Trophoblast cell (in vitro differentiated cells and primary cell): ENCODE results near the gene BSN.
"Not testable (repeated sequence)": the region's sequence is repeated elsewhere in the genome, so short reads cannot be mapped to it uniquely, and the experiment has no call there.

ENCODE experiments used
- DNase-seq, 2 donors: peaks; one replicate each; pipeline ENCODE4 v3.0.0-alpha.2; 2016
- H2AFZ ChIP-seq: 2 replicates; pipeline ENCODE4 v1.6.1; 2013; ENCODE audit warnings: low read length, moderate library complexity, mild to moderate bottlenecking; ENCODE audit not compliant: insufficient read depth, poor library complexity
- H2AK5ac ChIP-seq: 2 replicates; pipeline ENCODE4 v1.6.1; 2013; ENCODE audit warnings: mild to moderate bottlenecking, low read length
- H2BK120ac ChIP-seq: 2 replicates; pipeline ENCODE4 v1.6.1; 2013; ENCODE audit warnings: low read length, mild to moderate bottlenecking, moderate library complexity; ENCODE audit not compliant: insufficient read depth, poor library complexity
- H2BK12ac ChIP-seq: 2 replicates; pipeline ENCODE4 v1.6.1; 2013; ENCODE audit warnings: mild to moderate bottlenecking, low read length, moderate library complexity
- H2BK5ac ChIP-seq: 2 replicates; pipeline ENCODE4 v1.6.1; 2013; ENCODE audit warnings: low read length, low read depth, moderate library complexity, mild to moderate bottlenecking; ENCODE audit not compliant: poor library complexity
- H3K14ac ChIP-seq: 2 replicates; pipeline ENCODE4 v1.6.1; 2013; ENCODE audit warnings: mild to moderate bottlenecking, low read length
- H3K18ac ChIP-seq: 2 replicates; pipeline ENCODE4 v1.6.1; 2013; ENCODE audit warnings: mild to moderate bottlenecking, low read length
- H3K23ac ChIP-seq: 2 replicates; pipeline ENCODE4 v1.6.1; 2013; ENCODE audit warnings: low read length
- H3K27ac ChIP-seq: 2 replicates; pipeline ENCODE4 v1.5.1; 2013; ENCODE audit warnings: low read depth, mild to moderate bottlenecking, inconsistent platforms, low read length, moderate library complexity
- H3K27me3 ChIP-seq: 2 replicates; pipeline ENCODE4 v1.6.1; 2013; ENCODE audit warnings: inconsistent platforms, mild to moderate bottlenecking, low read length, moderate library complexity; ENCODE audit not compliant: insufficient read depth
- H3K36me3 ChIP-seq, 2 experiments: 1 replicate in 1 of 2; 2 replicates in 1 of 2; pipeline ENCODE4 v1.6.1; 2013; ENCODE audit warnings: low read length in 2 of 2, mild to moderate bottlenecking in 2 of 2, moderate library complexity in 1 of 2; ENCODE audit not compliant: insufficient read depth in 2 of 2, control insufficient read depth in 1 of 2
- H3K4ac ChIP-seq: 2 replicates; pipeline ENCODE4 v1.6.1; 2013; ENCODE audit warnings: low read depth, mild to moderate bottlenecking, low read length, moderate library complexity
- H3K4me1 ChIP-seq, 2 experiments: 1 replicate in 1 of 2; 2 replicates in 1 of 2; pipeline ENCODE4 v1.6.1; 2013; ENCODE audit warnings: low read length in 2 of 2, mild to moderate bottlenecking in 2 of 2, moderate library complexity in 1 of 2; ENCODE audit not compliant: insufficient read depth in 2 of 2, control insufficient read depth in 1 of 2
- H3K4me2 ChIP-seq: 2 replicates; pipeline ENCODE4 v1.6.1; 2013; ENCODE audit warnings: inconsistent platforms, mild to moderate bottlenecking, low read length, moderate library complexity
- H3K4me3 ChIP-seq: 2 replicates; pipeline ENCODE4 v1.5.1; 2013; ENCODE audit warnings: mild to moderate bottlenecking, low read depth, low read length, inconsistent platforms
- H3K79me1 ChIP-seq: one replicate; pipeline ENCODE4 v1.6.1; 2013; ENCODE audit warnings: low read length
- H3K79me2 ChIP-seq: 2 replicates; pipeline ENCODE4 v1.6.1; 2013; ENCODE audit warnings: low read length, mild to moderate bottlenecking; ENCODE audit not compliant: control insufficient read depth, insufficient read depth, poor library complexity
- H3K9ac ChIP-seq: 2 replicates; pipeline ENCODE4 v1.6.1; 2013; ENCODE audit warnings: mild to moderate bottlenecking, low read length
- H3K9me3 ChIP-seq: 2 replicates; pipeline ENCODE4 v1.6.1; 2013; ENCODE audit warnings: low read depth, mild to moderate bottlenecking, control low read depth, inconsistent platforms, low read length; ENCODE audit not compliant: insufficient read depth
- H4K12ac ChIP-seq: 2 replicates; pipeline ENCODE4 v1.6.1; 2013; ENCODE audit warnings: low read depth, mild to moderate bottlenecking, low read length, moderate library complexity
- H4K8ac ChIP-seq: 2 replicates; pipeline ENCODE4 v1.6.1; 2013; ENCODE audit warnings: low read depth, mild to moderate bottlenecking, low read length, moderate library complexity
- H4K91ac ChIP-seq: one replicate; pipeline ENCODE4 v1.6.1; 2013; ENCODE audit warnings: low read depth, mild to moderate bottlenecking, low read length, moderate library complexity
- WGBS: extraction: QIAGEN DNeasy Blood & Tissue Kit; methylation state at CpG from one replicate; pipeline ENCODE4 v1.1.7; 2013; ENCODE audit warnings: missing lambda C conversion rate; ENCODE audit not compliant: insufficient read length, insufficient coverage; ENCODE audit errors: extremely low coverage; 5-methylcytosine and 5-hydroxymethylcytosine counted together

BSN gene

GRCh38 chr3:49685846-49686245, 131.6 kb downstream of the BSN start:
- not testable (repeated sequence) for H2BK120ac ChIP-seq, H3K4me3 ChIP-seq, H3K9ac ChIP-seq, H3K4ac ChIP-seq, H3K27ac ChIP-seq, H3K18ac ChIP-seq, H3K79me1 ChIP-seq, H3K23ac ChIP-seq, H2AFZ ChIP-seq, H4K8ac ChIP-seq, H3K9me3 ChIP-seq, H3K79me2 ChIP-seq, H4K91ac ChIP-seq, H2AK5ac ChIP-seq, H2BK5ac ChIP-seq, H3K27me3 ChIP-seq, H2BK12ac ChIP-seq, H3K14ac ChIP-seq, H4K12ac ChIP-seq
- DNase-seq = peak in 1 of 2 donors; percentile 23
- Histone ChIP-seq H3K4me2 (peak overlapping the region; percentile 91), H3K36me3 (peaks cover 35 to 36% of the 10 kb centered on the region in 2 experiments), H3K4me1 (peaks cover 3 to 18% of the 10 kb centered on the region in 2 experiments)
- WGBS = no CpG with 5 or more reads among the region's 36 CpGs

- H4K8ac ChIP-seq = peak overlapping the region; percentile 58
- H4K12ac ChIP-seq, H2AK5ac ChIP-seq, H3K18ac ChIP-seq, H2BK5ac ChIP-seq, H3K27me3 ChIP-seq, H4K91ac ChIP-seq, H3K79me1 ChIP-seq, H3K27ac ChIP-seq, H3K9me3 ChIP-seq, H3K79me2 ChIP-seq, H2AFZ ChIP-seq, H2BK12ac ChIP-seq, H3K14ac ChIP-seq, H2BK120ac ChIP-seq, H3K4ac ChIP-seq, H3K23ac ChIP-seq: not testable (repeated sequence)
- peaks cover 30 to 31% of the 10 kb centered on the region in 2 experiments for H3K36me3 ChIP-seq
- WGBS = no CpG with 5 or more reads among the region's 29 CpGs
- H3K9ac ChIP-seq = peak overlapping the region; percentile 85
- peaks cover 3 to 18% of the 10 kb centered on the region in 2 experiments for H3K4me1 ChIP-seq
- peak; percentile 52 to 56 for DNase-seq
- H3K4me2 ChIP-seq = peak overlapping the region; percentile 91
- H3K4me3 ChIP-seq = peak overlapping the region; percentile 64
Observed at GRCh38 chr3:49686346-49686745, 132.1 kb downstream of the BSN start.

- H3K9ac ChIP-seq = peak overlapping the region; percentile 69
- peaks cover 3 to 18% of the 10 kb centered on the region in 2 experiments for H3K4me1 ChIP-seq
- H4K8ac ChIP-seq = peak overlapping the region; percentile 92
- H4K12ac ChIP-seq = peak overlapping the region; percentile 65
- H3K14ac ChIP-seq = peak overlapping the region; percentile 81
- H3K27me3 ChIP-seq, H2AK5ac ChIP-seq, H3K9me3 ChIP-seq, H3K27ac ChIP-seq, H3K79me1 ChIP-seq, H3K23ac ChIP-seq, H3K4ac ChIP-seq, H3K79me2 ChIP-seq: not testable (repeated sequence)
- peak overlapping the region; percentile 61 for H2AFZ ChIP-seq
- peak overlapping the region; percentile 56 for H2BK12ac ChIP-seq
- H3K18ac ChIP-seq = peak overlapping the region; percentile 52
- peaks cover 25 to 26% of the 10 kb centered on the region in 2 experiments for H3K36me3 ChIP-seq
- H2BK120ac ChIP-seq = peak overlapping the region; percentile 35
- peak overlapping the region; percentile 17 for H2BK5ac ChIP-seq
- peak; percentile 84 to 90 for DNase-seq
- peak overlapping the region; percentile 54 for H4K91ac ChIP-seq
- H3K4me3 ChIP-seq = peak overlapping the region; percentile 68
- no CpG with 5 or more reads among the region's 44 CpGs for WGBS
- H3K4me2 ChIP-seq = peak overlapping the region; percentile 91
Observed at GRCh38 chr3:49686769-49687423, 132.6 kb downstream of the BSN start.

- H3K9ac ChIP-seq, H3K27ac ChIP-seq, H3K4me3 ChIP-seq, H3K79me2 ChIP-seq, H3K18ac ChIP-seq, H4K8ac ChIP-seq, H2BK120ac ChIP-seq, H3K14ac ChIP-seq, H4K91ac ChIP-seq, H3K4ac ChIP-seq, H2AFZ ChIP-seq, H3K23ac ChIP-seq, H2AK5ac ChIP-seq, H3K9me3 ChIP-seq, H4K12ac ChIP-seq, DNase-seq, H2BK12ac ChIP-seq, H3K27me3 ChIP-seq, H2BK5ac ChIP-seq, H3K79me1 ChIP-seq: not testable (repeated sequence)
- Histone ChIP-seq H3K4me1 (peaks cover 3 to 18% of the 10 kb centered on the region in 2 experiments), H3K36me3 (peaks cover 20% of the 10 kb centered on the region in 2 experiments), H3K4me2 (peak overlapping the region; percentile 91)
- no CpG with 5 or more reads among the region's 12 CpGs for WGBS
Observed at GRCh38 chr3:49687424-49687795, 133.1 kb downstream of the BSN start.
